Memory B cell (primary cell): Measurements from ENCODE around the gene PACSIN2.
A peak's percentile ranks its signal among the peaks of the same experiment; 100 is the strongest.
"Not testable (repeated sequence)": the region's sequence is repeated elsewhere in the genome, so short reads cannot be mapped to it uniquely, and the experiment has no call there.

Experiments
- ATAC-seq: fragments of 150-1000 bp; cut with Tn5 transposase; 2 replicates; pipeline ENCODE4 v1.10.0; 2021; ENCODE audit warnings: low read depth, mild to moderate bottlenecking, moderate library complexity
- DNase-seq, 2 donors: peaks; one replicate each; pipeline ENCODE4 v3.0.0; 2022; ENCODE audit warnings: low spot score in 2 of 2
- H3K27ac Mint-ChIP-seq: one replicate; pipeline ENCODE4 v1.8.0; 2022; ENCODE audit warnings: mild to moderate bottlenecking, moderate library complexity, mixed read lengths
- H3K27me3 Mint-ChIP-seq: one replicate; pipeline ENCODE4 v1.8.0; 2022; ENCODE audit warnings: mixed read lengths
- H3K36me3 Mint-ChIP-seq: one replicate; pipeline ENCODE4 v1.8.0; 2022; ENCODE audit warnings: mild to moderate bottlenecking, mixed read lengths
- H3K4me1 Mint-ChIP-seq: one replicate; pipeline ENCODE4 v1.8.0; 2022; ENCODE audit warnings: mixed read lengths
- H3K4me3 Mint-ChIP-seq: one replicate; pipeline ENCODE4 v1.8.0; 2022; ENCODE audit warnings: mild to moderate bottlenecking, moderate library complexity, mixed read lengths
- H3K9me3 Mint-ChIP-seq: one replicate; pipeline ENCODE4 v1.8.0; 2022; ENCODE audit warnings: mixed read lengths

Gene PACSIN2

DNA sequence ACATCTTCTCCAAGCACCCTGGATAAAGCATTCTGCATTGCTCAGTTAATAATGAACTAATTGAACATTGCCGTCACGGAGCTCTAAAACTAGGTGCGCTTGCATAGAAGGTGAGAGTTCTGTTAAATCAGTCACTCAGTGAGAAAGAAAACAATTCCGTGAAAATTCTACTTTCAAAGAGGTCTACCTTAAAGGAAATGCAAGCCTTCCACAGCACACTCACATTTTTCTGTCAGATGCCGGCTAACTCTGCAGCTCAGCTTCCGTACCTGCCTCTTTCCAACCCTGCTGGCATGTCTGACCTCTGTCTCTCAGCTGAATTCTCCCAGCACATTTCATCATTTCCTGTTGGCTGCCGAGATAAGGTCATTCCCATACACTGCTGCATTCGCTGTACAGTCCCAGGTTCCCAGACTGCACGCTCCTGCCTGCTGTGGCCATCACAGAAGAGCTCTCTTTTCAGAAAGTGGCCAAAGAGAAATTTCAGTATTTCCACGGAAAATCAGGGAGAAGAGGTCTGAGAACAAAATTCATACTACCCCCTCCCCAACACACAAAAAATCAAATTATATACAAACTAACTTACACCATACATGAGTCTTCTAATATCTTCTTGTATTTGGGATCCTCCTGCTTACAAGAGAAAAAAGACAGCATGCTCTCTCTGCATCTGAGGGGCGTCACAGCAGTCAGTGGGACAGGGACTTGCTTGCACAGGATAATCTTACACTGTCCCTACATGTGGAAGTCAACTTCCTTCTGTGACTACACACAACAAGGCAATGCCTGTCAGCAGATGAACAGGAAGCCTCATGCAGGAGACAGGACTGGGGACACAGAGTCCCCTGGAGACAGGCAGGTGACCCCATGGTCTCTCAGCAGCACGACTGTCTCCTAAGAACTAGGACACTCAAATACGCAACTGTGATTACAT lies 55.1 kb downstream of the PACSIN2 start:
- Mint-ChIP-seq H3K27me3 (no peaks in the 10 kb centered on the region), H3K36me3 (peaks cover 21% of the 10 kb centered on the region), H3K27ac (no peak overlapping the region), H3K4me3 (no peak overlapping the region), H3K9me3 (no peaks in the 10 kb centered on the region), H3K4me1 (peaks cover 32% of the 10 kb centered on the region)
- ATAC-seq (no peak), DNase-seq (no peak)

DNA sequence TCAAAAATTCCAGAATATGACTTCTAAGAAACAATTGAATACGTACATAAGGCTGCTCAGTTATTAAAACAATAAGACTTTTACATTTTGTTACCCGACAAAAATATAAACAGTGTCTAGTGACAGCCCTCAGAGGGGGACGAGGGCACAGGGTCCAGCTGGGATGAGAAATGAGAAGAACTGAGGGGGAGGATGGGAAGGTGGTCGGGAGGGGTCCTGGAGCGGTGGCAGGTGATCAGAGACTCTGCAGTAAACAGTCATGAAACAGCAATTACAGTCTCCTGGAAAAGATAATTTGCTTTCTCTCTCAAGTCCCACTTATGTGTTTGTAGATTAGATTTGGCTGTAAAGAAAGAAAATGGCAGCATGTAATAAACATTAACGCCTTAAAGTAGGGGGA lies 56.0 kb downstream of the PACSIN2 start:
- Mint-ChIP-seq H3K27ac (no peak overlapping the region), H3K4me3 (no peak overlapping the region), H3K27me3 (no peaks in the 10 kb centered on the region), H3K4me1 (peaks cover 32% of the 10 kb centered on the region), H3K9me3 (no peaks in the 10 kb centered on the region), H3K36me3 (peaks cover 23% of the 10 kb centered on the region)
- DNase-seq = no peak
- no peak for ATAC-seq

DNA sequence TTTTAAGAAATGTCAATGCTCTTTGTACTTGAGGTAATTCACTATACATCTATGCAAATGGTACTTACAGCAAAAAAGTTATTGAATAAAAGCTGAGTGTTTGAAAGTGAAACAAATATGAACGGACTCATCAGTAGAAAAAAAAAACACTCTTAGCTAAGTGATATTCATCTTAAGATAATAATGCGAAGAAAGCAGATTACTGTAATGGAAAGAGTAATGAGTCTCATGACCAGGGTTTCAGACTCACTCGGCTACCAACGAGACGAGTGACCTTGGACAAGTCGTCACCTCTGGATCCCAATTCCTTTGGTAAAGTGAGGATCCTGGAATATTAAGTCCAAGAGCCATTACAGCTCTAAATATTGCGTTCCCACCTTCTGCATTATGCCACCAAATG lies 57.0 kb downstream of the PACSIN2 start:
- no peaks in the 10 kb centered on the region for H3K9me3 Mint-ChIP-seq
- ATAC-seq = no peak
- H3K27me3 Mint-ChIP-seq = no peaks in the 10 kb centered on the region
- peaks cover 37% of the 10 kb centered on the region for H3K4me1 Mint-ChIP-seq
- H3K27ac Mint-ChIP-seq = peak overlapping the region; percentile 46
- no peak overlapping the region for H3K4me3 Mint-ChIP-seq
- peaks cover 22% of the 10 kb centered on the region for H3K36me3 Mint-ChIP-seq
- DNase-seq = no peak

DNA sequence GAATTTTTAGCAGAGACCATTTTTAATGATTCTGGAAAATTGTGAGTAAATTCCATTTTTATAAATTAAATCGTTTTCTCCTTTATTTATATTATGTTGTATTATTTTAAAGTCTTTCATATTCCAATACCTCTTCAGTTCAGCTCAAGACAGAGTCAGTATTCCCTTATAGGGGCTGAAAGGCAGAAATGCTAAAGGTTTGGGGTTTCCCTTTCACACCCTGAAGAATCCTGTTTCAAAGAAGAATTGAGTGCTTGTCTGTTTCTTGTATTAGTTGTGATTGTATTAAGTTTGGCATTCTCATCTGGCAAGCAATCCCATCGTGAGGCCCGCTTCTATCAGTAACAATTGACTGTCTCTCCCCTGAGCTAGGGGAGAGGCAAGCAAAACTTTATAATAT lies 57.4 kb downstream of the PACSIN2 start:
- Mint-ChIP-seq H3K36me3 (peaks cover 22% of the 10 kb centered on the region), H3K27me3 (no peaks in the 10 kb centered on the region), H3K4me1 (peaks cover 36% of the 10 kb centered on the region), H3K4me3 (no peak overlapping the region), H3K9me3 (no peaks in the 10 kb centered on the region), H3K27ac (no peak overlapping the region)
- DNase-seq (no peak), ATAC-seq (no peak)

DNA sequence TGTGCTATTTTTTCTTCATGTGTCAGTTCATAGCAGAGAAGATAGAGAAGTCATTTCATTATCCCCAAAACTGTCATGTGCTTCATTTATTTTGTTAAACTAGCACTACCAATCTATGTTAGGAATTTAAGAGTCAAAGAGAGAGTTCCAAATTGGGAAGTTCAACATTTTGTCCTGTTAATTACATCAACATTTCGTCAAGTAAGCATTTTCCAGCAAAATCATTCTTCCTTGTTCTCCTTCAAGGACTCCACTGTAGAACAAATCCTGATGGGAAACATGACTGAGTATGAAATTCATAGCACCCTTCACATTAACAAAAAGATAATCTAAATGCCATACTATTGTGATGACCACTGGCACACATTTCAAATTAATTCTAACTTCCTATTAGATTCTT lies 59.1 kb downstream of the PACSIN2 start:
- no peaks in the 10 kb centered on the region for H3K9me3 Mint-ChIP-seq
- H3K27ac Mint-ChIP-seq = no peak overlapping the region
- no peak overlapping the region for H3K4me3 Mint-ChIP-seq
- DNase-seq (no peak), ATAC-seq (no peak)
- no peaks in the 10 kb centered on the region for H3K27me3 Mint-ChIP-seq
- H3K4me1 Mint-ChIP-seq = peaks cover 38% of the 10 kb centered on the region
- peaks cover 26% of the 10 kb centered on the region for H3K36me3 Mint-ChIP-seq

DNA sequence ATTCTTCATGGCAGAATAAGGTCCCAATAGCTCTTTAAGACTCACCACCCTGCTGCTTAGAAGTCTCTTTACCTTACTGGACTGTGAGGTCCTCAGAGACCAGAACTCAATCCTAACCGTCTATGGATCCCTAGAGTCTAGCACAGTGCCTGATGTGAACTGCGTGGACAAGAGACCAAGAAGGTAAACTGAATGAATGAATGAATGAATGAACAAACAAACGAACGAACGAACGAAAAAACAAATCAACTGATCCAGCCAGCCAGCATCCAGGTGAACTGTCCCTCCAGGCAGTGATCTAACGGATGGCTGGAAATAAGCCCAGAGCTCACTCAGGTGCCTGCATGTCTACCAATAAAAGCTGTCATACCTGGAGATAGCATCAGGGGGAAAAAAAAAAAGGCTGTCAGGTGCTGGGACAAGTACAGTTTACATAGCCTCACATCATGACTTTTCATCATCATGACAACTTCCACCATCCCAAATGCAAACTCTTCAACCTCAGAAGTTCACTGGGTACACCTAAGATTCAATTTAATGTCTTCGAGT lies 59.8 kb downstream of the PACSIN2 start:
- no peak for ATAC-seq
- Mint-ChIP-seq H3K27me3 (no peaks in the 10 kb centered on the region), H3K36me3 (peaks cover 26% of the 10 kb centered on the region), H3K4me3 (no peak overlapping the region), H3K4me1 (peaks cover 35% of the 10 kb centered on the region), H3K27ac (no peak overlapping the region), H3K9me3 (no peaks in the 10 kb centered on the region)
- DNase-seq = no peak

DNA sequence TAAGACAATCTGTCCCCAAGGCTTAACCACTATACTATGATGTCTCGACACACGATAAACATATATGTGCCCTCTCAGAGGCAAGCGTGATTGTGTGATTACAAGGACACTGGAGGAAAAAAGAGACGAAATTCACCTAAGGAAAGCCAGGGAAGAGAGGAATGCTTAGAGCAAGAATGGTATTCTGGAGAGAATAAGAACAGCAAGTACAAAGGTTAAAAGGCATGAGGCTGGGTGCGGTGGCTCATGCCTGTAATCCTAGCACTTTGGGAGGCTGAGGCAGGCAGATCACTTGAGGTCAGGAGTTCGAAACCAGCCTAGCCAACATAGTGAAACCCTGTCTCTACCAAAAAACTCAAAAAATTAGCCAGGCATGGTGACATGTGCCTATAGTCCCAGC lies 61.2 kb downstream of the PACSIN2 start:
- DNase-seq, H3K27me3 Mint-ChIP-seq, H3K9me3 Mint-ChIP-seq, H3K4me3 Mint-ChIP-seq, H3K27ac Mint-ChIP-seq, ATAC-seq: not testable (repeated sequence)
- Mint-ChIP-seq H3K4me1 (peaks cover 33% of the 10 kb centered on the region), H3K36me3 (peaks cover 25% of the 10 kb centered on the region)

DNA sequence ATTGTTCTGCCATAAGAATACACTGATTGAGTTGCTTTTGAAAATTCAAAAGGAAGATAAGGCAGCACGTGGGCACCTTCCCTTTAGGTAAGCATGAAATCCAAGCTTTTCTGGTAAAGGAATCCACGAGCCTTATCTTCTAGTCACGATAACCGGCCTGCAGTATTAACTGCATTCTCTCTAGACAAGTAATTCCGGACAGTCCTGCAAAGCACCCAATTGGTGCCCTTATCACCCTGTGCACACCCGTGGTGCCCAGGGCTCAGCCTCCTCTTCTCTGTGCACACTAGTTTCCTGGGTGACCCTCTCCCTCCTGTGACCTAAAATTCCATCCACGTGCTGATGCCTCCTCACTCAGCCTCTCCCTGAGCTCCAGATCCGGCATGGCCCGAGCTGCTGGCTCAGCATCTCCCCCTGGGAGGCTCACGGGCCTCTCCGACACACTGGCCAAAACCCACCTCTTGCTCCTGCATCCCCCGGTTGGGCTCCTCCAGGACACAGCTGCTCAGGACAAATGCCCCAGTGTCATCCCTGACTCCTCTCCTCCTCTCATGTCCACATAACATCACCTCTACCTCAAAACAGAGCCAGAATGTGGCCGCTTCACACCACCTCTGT lies 63.7 kb downstream of the PACSIN2 start:
- Mint-ChIP-seq H3K4me3 (no peak overlapping the region), H3K27me3 (no peaks in the 10 kb centered on the region), H3K27ac (peak overlapping the region; percentile 45), H3K36me3 (peaks cover 15% of the 10 kb centered on the region), H3K4me1 (peaks cover 36% of the 10 kb centered on the region), H3K9me3 (no peaks in the 10 kb centered on the region)
- ATAC-seq (no peak), DNase-seq (no peak)

DNA sequence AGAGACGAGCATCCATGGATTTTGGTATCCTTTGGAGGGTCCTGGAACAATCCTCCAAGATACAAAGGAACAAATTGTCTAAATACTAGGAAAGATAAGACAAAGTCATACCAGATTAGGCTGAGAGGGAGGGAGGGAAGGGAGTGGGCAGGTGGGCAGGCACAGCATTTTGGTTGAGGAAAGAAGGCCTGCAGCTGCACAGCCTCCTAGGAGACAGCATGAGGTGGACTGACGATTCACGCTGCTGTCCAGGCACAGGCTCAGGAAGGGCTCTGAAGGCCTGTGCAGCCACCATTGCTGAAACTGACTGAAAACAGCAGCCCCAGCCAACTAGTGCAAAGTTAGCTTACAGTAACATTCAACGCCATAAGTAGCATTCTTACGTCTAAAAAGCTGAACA lies 64.7 kb downstream of the PACSIN2 start:
- ATAC-seq (no peak), DNase-seq (no peak)
- H3K36me3 Mint-ChIP-seq = peaks cover 14% of the 10 kb centered on the region
- no peak overlapping the region for H3K27ac Mint-ChIP-seq
- peaks cover 45% of the 10 kb centered on the region for H3K4me1 Mint-ChIP-seq
- no peaks in the 10 kb centered on the region for H3K9me3 Mint-ChIP-seq
- H3K4me3 Mint-ChIP-seq = no peak overlapping the region
- no peaks in the 10 kb centered on the region for H3K27me3 Mint-ChIP-seq

DNA sequence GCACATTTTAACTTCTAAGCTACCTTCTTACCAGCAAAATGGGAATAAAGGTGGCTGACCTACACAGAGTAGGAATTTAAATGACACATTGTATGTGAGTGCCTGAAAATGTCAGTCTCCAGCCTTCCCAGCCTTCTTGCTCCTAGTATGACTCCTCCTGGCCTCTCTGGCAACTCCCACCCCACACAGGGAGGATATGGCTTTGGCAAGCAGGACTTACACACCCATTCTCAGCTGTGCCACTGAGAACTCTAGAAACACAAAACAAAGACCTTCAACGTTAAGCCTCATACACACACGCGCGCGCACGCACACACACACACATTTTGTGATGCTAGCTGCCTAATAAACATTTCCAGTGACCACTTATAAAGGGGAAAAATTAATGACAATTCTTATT lies 65.8 kb downstream of the PACSIN2 start:
- no peaks in the 10 kb centered on the region for H3K27me3 Mint-ChIP-seq
- H3K36me3 Mint-ChIP-seq = peaks cover 9% of the 10 kb centered on the region
- H3K27ac Mint-ChIP-seq = no peak overlapping the region
- DNase-seq (no peak), ATAC-seq (no peak)
- H3K4me1 Mint-ChIP-seq = peaks cover 42% of the 10 kb centered on the region
- no peaks in the 10 kb centered on the region for H3K9me3 Mint-ChIP-seq
- H3K4me3 Mint-ChIP-seq = no peak overlapping the region

DNA sequence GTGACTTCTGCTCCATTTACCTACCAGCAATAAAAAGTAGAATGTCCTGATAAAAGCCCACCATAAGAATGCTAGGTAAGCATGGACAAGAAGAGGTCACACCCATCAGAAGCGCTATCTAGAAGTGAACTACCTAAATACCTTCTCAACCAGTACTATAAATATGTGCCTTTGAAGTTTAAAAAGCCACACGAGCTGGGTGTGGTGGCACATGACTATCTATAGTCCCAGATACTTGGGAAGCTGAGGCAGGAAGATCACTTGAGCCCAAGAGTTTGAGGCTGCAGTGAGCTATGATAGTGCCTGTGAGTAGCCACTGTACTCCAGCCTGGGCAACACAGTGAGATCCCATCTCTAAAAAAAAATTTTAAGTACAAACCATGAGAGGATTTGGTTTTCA lies 66.7 kb downstream of the PACSIN2 start:
- Mint-ChIP-seq H3K4me3 (no peak overlapping the region), H3K36me3 (peaks cover 8% of the 10 kb centered on the region), H3K27me3 (no peaks in the 10 kb centered on the region), H3K27ac (no peak overlapping the region), H3K9me3 (no peaks in the 10 kb centered on the region), H3K4me1 (peaks cover 38% of the 10 kb centered on the region)
- no peak for ATAC-seq
- DNase-seq = no peak

DNA sequence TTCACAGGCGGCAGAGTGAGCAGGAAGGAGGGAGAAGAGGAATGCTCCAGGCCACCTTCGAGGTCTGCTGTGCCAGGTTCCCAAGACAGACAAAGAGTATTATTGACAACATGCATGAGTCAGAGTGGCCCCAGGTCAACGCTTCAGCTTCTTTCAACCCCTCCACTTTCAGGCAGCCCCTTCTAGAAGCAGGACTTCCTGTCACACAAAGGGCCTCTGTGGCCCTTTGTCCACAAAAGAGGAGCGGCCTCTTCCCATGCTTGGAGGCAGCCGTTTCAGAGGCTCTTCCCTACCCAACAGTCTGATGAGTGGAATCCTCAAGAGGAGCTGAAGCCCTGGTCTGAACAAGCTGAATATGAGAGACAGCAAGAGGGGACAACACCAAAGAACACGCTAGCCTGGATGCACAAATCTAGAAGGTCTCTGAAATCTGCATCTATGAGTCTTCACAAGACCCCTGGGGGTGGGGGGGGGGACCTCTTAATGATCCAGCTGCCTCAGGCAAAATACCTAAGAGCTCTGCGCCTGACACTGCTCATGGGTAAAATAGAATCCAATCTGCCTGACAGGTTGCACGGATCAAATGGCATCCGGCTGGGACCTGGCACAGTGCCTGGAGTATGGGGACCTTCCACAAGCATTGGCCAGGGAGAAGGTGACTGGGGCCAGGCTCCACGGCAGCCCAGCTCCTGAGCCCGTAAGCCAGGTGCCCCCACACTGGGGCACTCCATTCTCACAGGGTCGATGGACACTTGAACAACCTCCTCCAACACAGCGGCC lies 67.5 kb downstream of the PACSIN2 start:
- peaks cover 35% of the 10 kb centered on the region for H3K4me1 Mint-ChIP-seq
- no peak for ATAC-seq
- peaks cover 8% of the 10 kb centered on the region for H3K36me3 Mint-ChIP-seq
- H3K27me3 Mint-ChIP-seq = no peaks in the 10 kb centered on the region
- H3K27ac Mint-ChIP-seq = no peak overlapping the region
- no peak for DNase-seq
- no peaks in the 10 kb centered on the region for H3K9me3 Mint-ChIP-seq
- H3K4me3 Mint-ChIP-seq = no peak overlapping the region

DNA sequence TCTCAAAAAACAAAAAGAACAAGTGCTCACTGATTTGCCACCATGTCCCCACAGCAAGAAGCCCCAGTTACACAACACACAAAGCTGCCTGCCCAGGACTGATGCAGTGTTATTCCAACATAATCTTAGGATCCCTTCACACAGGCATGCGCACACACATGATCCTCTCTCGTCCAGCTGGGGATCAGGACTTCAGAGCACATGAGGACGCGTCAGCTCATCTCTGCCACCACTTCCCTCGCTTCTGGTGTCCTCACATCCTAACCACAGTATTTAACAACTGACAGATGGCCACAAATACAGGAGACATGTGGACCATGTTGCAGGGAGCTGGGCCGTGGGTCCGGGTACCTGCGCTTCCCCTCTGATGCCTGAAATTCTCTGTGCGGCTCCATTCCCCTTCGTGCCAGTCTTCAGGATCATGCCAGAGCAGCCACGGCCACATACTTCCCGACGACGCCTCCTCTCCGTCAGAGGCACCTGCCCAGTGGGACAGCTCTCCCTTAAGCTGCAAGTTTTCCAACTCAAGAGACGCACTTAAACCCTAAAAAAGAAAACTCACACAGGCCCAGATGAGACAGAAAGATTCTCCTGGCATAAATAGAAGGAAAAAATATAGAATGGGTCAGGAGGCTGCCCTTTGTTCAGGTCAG lies 68.3 kb downstream of the PACSIN2 start:
- DNase-seq (no peak), ATAC-seq (no peak)
- Mint-ChIP-seq H3K4me1 (peaks cover 32% of the 10 kb centered on the region), H3K36me3 (peaks cover 8% of the 10 kb centered on the region), H3K27me3 (no peaks in the 10 kb centered on the region), H3K27ac (no peak overlapping the region), H3K4me3 (peak overlapping the region; percentile 13), H3K9me3 (no peaks in the 10 kb centered on the region)
